Measurements from ENCODE around the gene G6PD. TPM values are rescaled to one million over a fixed set of nuclear protein-coding genes. Genes with fewer than 3 reads are reported as not detected.
"Not testable (repeated sequence)": the region's sequence is repeated elsewhere in the genome, so short reads cannot be mapped to it uniquely, and the experiment has no call there.

G6PD gene
- total RNA-seq, 1 experiment from 2014 or later = 68.7 TPM

- not testable (repeated sequence) for H3K4me1 Mint-ChIP-seq; H2BK20ac ChIP-seq (ENCODE audit: low read depth, low read length, poor library complexity, severe bottlenecking); H2AK5ac ChIP-seq (ENCODE audit: insufficient read length, low read length); H3K14ac ChIP-seq (ENCODE audit: insufficient read depth, low read length); H3K4me1 ChIP-seq (ENCODE audit: insufficient read depth, low read length); H3T11ph ChIP-seq (ENCODE audit: low read length); H3K4ac ChIP-seq (ENCODE audit: low read depth, low read length); H3K23me2 ChIP-seq (ENCODE audit: insufficient read length, low read depth, low read length, poor library complexity, severe bottlenecking); H4K8ac ChIP-seq (replicated peaks; ENCODE audit: insufficient read length, low read depth, low read length); H3K27me3 Mint-ChIP-seq (ENCODE audit: low read depth); H3K36me3 Mint-ChIP-seq (ENCODE audit: insufficient read depth in 1 of 3, low read depth in 3 of 3); H3K18ac ChIP-seq (ENCODE audit: insufficient read length, low read depth, low read length); H4K5ac ChIP-seq (ENCODE audit: insufficient read length, low read depth, low read length); H4K91ac ChIP-seq (ENCODE audit: insufficient read length, low read depth, low read length); H3K4me2 ChIP-seq (ENCODE audit: insufficient read depth, insufficient read length, low read length); H3K27ac ChIP-seq (ENCODE audit: insufficient read length, low read depth, low read length); H3K27ac Mint-ChIP-seq; H3K23ac ChIP-seq (ENCODE audit: insufficient read length, low read depth, low read length); H3K79me1 ChIP-seq (ENCODE audit: insufficient read depth, low read depth, low read length, poor library complexity, severe bottlenecking); H3K9me3 Mint-ChIP-seq; H3K9ac ChIP-seq (ENCODE audit: extremely low read depth, insufficient read length, low read length); H4K20me1 ChIP-seq (ENCODE audit: control insufficient read depth, insufficient read depth, insufficient read length); H2BK120ac ChIP-seq (ENCODE audit: low read depth, low read length, poor library complexity, severe bottlenecking); H3K4me3 Mint-ChIP-seq; H3K79me2 ChIP-seq (ENCODE audit: insufficient read depth, low read length); H2BK5ac ChIP-seq (ENCODE audit: insufficient read length, low read length); H3K27me3 ChIP-seq (ENCODE audit: insufficient read depth, low read length); H2AFZ ChIP-seq (ENCODE audit: low read length); H3K9me3 ChIP-seq (ENCODE audit: control insufficient read depth, low read depth, low read length); H2BK15ac ChIP-seq (ENCODE audit: low read depth, low read length); H3K56ac ChIP-seq (ENCODE audit: insufficient read length, low read depth, low read length); DNase-seq; H2BK12ac ChIP-seq (ENCODE audit: insufficient read length, low read depth, low read length)
- WGBS (ENCODE audit: extremely low coverage, insufficient read length, low lambda C conversion rate) = no CpG with 5 or more reads among the region's 39 CpGs
Observed at GRCh38 chrX:154584585-154585183, 38.0 kb upstream of the G6PD start, which contains the start of gene CTAG1A. Gene CTAG1A, plus strand, starts transcription at chrX:154585133. Its CDS starts 74 bp downstream, at chrX:154585207.

GRCh38 chrX:154582994-154583393 lies 36.3 kb upstream of the G6PD start:
- H3K56ac ChIP-seq (ENCODE audit: insufficient read length, low read depth, low read length); H3T11ph ChIP-seq (ENCODE audit: low read length); H3K4me1 Mint-ChIP-seq; H3K36me3 Mint-ChIP-seq (ENCODE audit: insufficient read depth in 1 of 3, low read depth in 3 of 3); H3K9ac ChIP-seq (ENCODE audit: extremely low read depth, insufficient read length, low read length); H3K27me3 ChIP-seq (ENCODE audit: insufficient read depth, low read length); H3K9me3 Mint-ChIP-seq; H3K27ac Mint-ChIP-seq; H3K23me2 ChIP-seq (ENCODE audit: insufficient read length, low read depth, low read length, poor library complexity, severe bottlenecking); H2BK20ac ChIP-seq (ENCODE audit: low read depth, low read length, poor library complexity, severe bottlenecking); H4K5ac ChIP-seq (ENCODE audit: insufficient read length, low read depth, low read length); H3K23ac ChIP-seq (ENCODE audit: insufficient read length, low read depth, low read length); H2BK15ac ChIP-seq (ENCODE audit: low read depth, low read length); H2BK12ac ChIP-seq (ENCODE audit: insufficient read length, low read depth, low read length); H3K27ac ChIP-seq (ENCODE audit: insufficient read length, low read depth, low read length); H4K91ac ChIP-seq (ENCODE audit: insufficient read length, low read depth, low read length); H2BK120ac ChIP-seq (ENCODE audit: low read depth, low read length, poor library complexity, severe bottlenecking); H2BK5ac ChIP-seq (ENCODE audit: insufficient read length, low read length); H3K4ac ChIP-seq (ENCODE audit: low read depth, low read length); H4K20me1 ChIP-seq (ENCODE audit: control insufficient read depth, insufficient read depth, insufficient read length); H2AFZ ChIP-seq (ENCODE audit: low read length); H3K4me2 ChIP-seq (ENCODE audit: insufficient read depth, insufficient read length, low read length); H3K79me2 ChIP-seq (ENCODE audit: insufficient read depth, low read length); H3K14ac ChIP-seq (ENCODE audit: insufficient read depth, low read length); H3K4me3 Mint-ChIP-seq; H3K27me3 Mint-ChIP-seq (ENCODE audit: low read depth); DNase-seq; H3K79me1 ChIP-seq (ENCODE audit: insufficient read depth, low read depth, low read length, poor library complexity, severe bottlenecking); H3K4me1 ChIP-seq (ENCODE audit: insufficient read depth, low read length); H4K8ac ChIP-seq (replicated peaks; ENCODE audit: insufficient read length, low read depth, low read length); H3K9me3 ChIP-seq (ENCODE audit: control insufficient read depth, low read depth, low read length); H2AK5ac ChIP-seq (ENCODE audit: insufficient read length, low read length); H3K18ac ChIP-seq (ENCODE audit: insufficient read length, low read depth, low read length): not testable (repeated sequence)
- WGBS (ENCODE audit: extremely low coverage, insufficient read length, low lambda C conversion rate) = no CpG with 5 or more reads among the region's 8 CpGs

All from H9 (cell line).